ENCODE results near the gene CEBPG. TPM values are rescaled to one million over a fixed set of nuclear protein-coding genes. Genes with fewer than 3 reads are reported as not detected.

The CEBPG gene
- total RNA-seq, 6 donors from 2014 or later: 11.5 to 44.7 (median 22.7) TPM

- no peak for TF ChIP-seq POLR2A (IDR thresholded peaks at IDR 0.05)
- no peak for TF ChIP-seq EP300 (IDR thresholded peaks at IDR 0.05)
- no peak for TF ChIP-seq POLR2AphosphoS5 (IDR thresholded peaks at IDR 0.05)
- TF ChIP-seq CTCF (IDR thresholded peaks at IDR 0.05): no peak
- Histone ChIP-seq H3K27ac (no peak overlapping the region), H3K27me3 (no peaks in the 10 kb centered on the region), H3K4me3 (no peak overlapping the region), H3K36me3 (peaks cover 0 to 7% (median 3%) of the 10 kb centered on the region in 4 donors), H3K9me3 (no peaks in the 10 kb centered on the region), H3K4me1 (peaks cover 52 to 87% (median 78%) of the 10 kb centered on the region in 4 donors)
- DNase-seq (peak in 1 of 2 donors; percentile 80), ATAC-seq (ENCODE audit: low FRiP score in 2 of 2) (no peak)
- WGBS, 2 donors: 64 to 84% methylated on average over 5 to 32 of the region's 39 CpGs
These were observed 19.1 kb downstream of the CEBPG start for GRCh38 chr19:33392341-33393285.

- no peak overlapping the region for H3K4me3 ChIP-seq
- ATAC-seq (ENCODE audit: low FRiP score in 2 of 2) (no peak), DNase-seq (peak in 1 of 2 donors; percentile 71)
- peaks cover 0 to 1% (median 0%) of the 10 kb centered on the region in 4 donors for H3K36me3 ChIP-seq
- H3K27ac ChIP-seq: peak overlapping the region in 1 of 4 donors; percentile 4
- H3K4me1 ChIP-seq: peaks cover 47 to 79% (median 74%) of the 10 kb centered on the region in 4 donors
- no peaks in the 10 kb centered on the region for H3K27me3 ChIP-seq
- H3K9me3 ChIP-seq: no peaks in the 10 kb centered on the region
- 85 to 89% methylated on average over 6 to 17 of the region's 21 CpGs for WGBS, 2 donors
- TF ChIP-seq EP300 (IDR thresholded peaks at IDR 0.05) (no peak), POLR2A (IDR thresholded peaks at IDR 0.05) (no peak), POLR2AphosphoS5 (IDR thresholded peaks at IDR 0.05) (no peak), CTCF (IDR thresholded peaks at IDR 0.05) (no peak)
These were observed 19.9 kb downstream of the CEBPG start for GRCh38 chr19:33393286-33394005.

- Histone ChIP-seq H3K4me1 (peaks cover 41 to 72% (median 67%) of the 10 kb centered on the region in 4 donors), H3K9me3 (no peaks in the 10 kb centered on the region), H3K4me3 (no peak overlapping the region), H3K27me3 (no peaks in the 10 kb centered on the region), H3K36me3 (peaks cover 0 to 4% (median 1%) of the 10 kb centered on the region in 4 donors), H3K27ac (peak overlapping the region in 3 of 4 donors; percentile 1 to 4 (median 4))
- DNase-seq (peak; percentile 47 to 86), ATAC-seq (ENCODE audit: low FRiP score in 2 of 2) (peak in 1 of 2 donors; percentile 73)
- no peak for TF ChIP-seq POLR2AphosphoS5 (IDR thresholded peaks at IDR 0.05)
- no peak for TF ChIP-seq POLR2A (IDR thresholded peaks at IDR 0.05)
- TF ChIP-seq EP300 (IDR thresholded peaks at IDR 0.05): no peak
- TF ChIP-seq CTCF (IDR thresholded peaks at IDR 0.05): no peak
- 71 to 79% methylated on average over 16 to 30 of the region's 30 CpGs for WGBS, 2 donors
These were observed 20.7 kb downstream of the CEBPG start for GRCh38 chr19:33394006-33394722.

- peak overlapping the region in 3 of 4 donors; percentile 1 to 4 (median 4) for H3K27ac ChIP-seq
- no peaks in the 10 kb centered on the region for H3K9me3 ChIP-seq
- no peaks in the 10 kb centered on the region for H3K27me3 ChIP-seq
- 79 to 83% methylated on average over 8 to 19 of the region's 19 CpGs for WGBS, 2 donors
- no peak overlapping the region for H3K4me3 ChIP-seq
- ATAC-seq (ENCODE audit: low FRiP score in 2 of 2) (no peak), DNase-seq (peak in 1 of 2 donors; percentile 69)
- peaks cover 0 to 5% (median 2%) of the 10 kb centered on the region in 4 donors for H3K36me3 ChIP-seq
- H3K4me1 ChIP-seq: peaks cover 33 to 66% (median 61%) of the 10 kb centered on the region in 4 donors
- TF ChIP-seq CTCF (IDR thresholded peaks at IDR 0.05) (no peak), POLR2A (IDR thresholded peaks at IDR 0.05) (no peak), POLR2AphosphoS5 (IDR thresholded peaks at IDR 0.05) (no peak), EP300 (IDR thresholded peaks at IDR 0.05) (no peak)
These were observed 21.4 kb downstream of the CEBPG start for GRCh38 chr19:33394723-33395560.
